HepG2 (cell line): ENCODE data around the gene RNU7-1. TPM values are rescaled to one million over a fixed set of nuclear protein-coding genes. Genes with fewer than 3 reads are reported as not detected.
A peak's percentile ranks its signal among the peaks of the same experiment; 100 is the strongest.

Source experiments
- AKAP8 ChIP-seq: sonication (generic); formaldehyde crosslinking; IDR thresholded peaks from 2 replicates; pipeline ENCODE4 v1.5.1; 2020; ENCODE audit warnings: mild to moderate bottlenecking, missing genetic modification reagents
- FOXK2 ChIP-seq: fragments of 450-650 bp; IDR thresholded peaks from 2 replicates; pipeline ENCODE4 v1.6.1; 2016
- GATAD1 ChIP-seq: IDR thresholded peaks from 2 replicates; pipeline ENCODE4 v1.6.1; 2016; ENCODE audit warnings: missing genetic modification reagents, missing compliant biosample characterization
- HMGA1 ChIP-seq: sonication (generic); formaldehyde crosslinking; conservative IDR thresholded peaks from 2 replicates; pipeline ENCODE4 v1.4.0; 2020; ENCODE audit warnings: missing genetic modification reagents
- HNF4A ChIP-seq: sonication (generic); formaldehyde crosslinking; IDR thresholded peaks from 2 replicates; pipeline ENCODE4 v1.4.0; 2020; ENCODE audit warnings: missing genetic modification reagents
- KDM5B ChIP-seq: sonication (generic); formaldehyde crosslinking; IDR thresholded peaks from 2 replicates; pipeline ENCODE4 v1.4.0; 2020; ENCODE audit warnings: missing genetic modification reagents, mild to moderate bottlenecking, borderline replicate concordance
- NFE2L2 ChIP-seq: fragments of 150-350 bp; IDR thresholded peaks from 2 replicates; pipeline ENCODE4 v1.6.1; 2014; ENCODE audit warnings: low read length
- NFYC ChIP-seq: IDR thresholded peaks from 2 replicates; pipeline ENCODE4 v1.6.1; 2016; ENCODE audit warnings: missing genetic modification reagents, missing compliant biosample characterization
- PLRG1 ChIP-seq: fragments of 450-650 bp; conservative IDR thresholded peaks from 2 replicates; pipeline ENCODE4 v1.6.1; 2016
- SALL2 ChIP-seq: sonication (generic); formaldehyde crosslinking; IDR thresholded peaks from 2 replicates; pipeline ENCODE4 v1.8.1; 2023; ENCODE audit warnings: mild to moderate bottlenecking, missing genetic modification reagents, inconsistent platforms
- SNAPC2 ChIP-seq: sonication (generic); formaldehyde crosslinking; IDR thresholded peaks from 2 replicates; pipeline ENCODE4 v1.8.1; 2022; ENCODE audit warnings: mild to moderate bottlenecking, missing genetic modification reagents
- SPEN ChIP-seq: sonication (generic); formaldehyde crosslinking; IDR thresholded peaks from 2 replicates; pipeline ENCODE4 v1.5.1; 2020; ENCODE audit warnings: low read depth, mild to moderate bottlenecking, missing genetic modification reagents
- SRF ChIP-seq: IDR thresholded peaks from 2 replicates; pipeline ENCODE4 v1.6.1; 2011; ENCODE audit warnings: mild to moderate bottlenecking, low read depth, low read length, moderate library complexity
- ZBTB7B ChIP-seq: sonication (generic); formaldehyde crosslinking; IDR thresholded peaks from 2 replicates; pipeline ENCODE4 v1.4.0; 2020; ENCODE audit warnings: missing genetic modification reagents
- ZC3H4 ChIP-seq: sonication (generic); formaldehyde crosslinking; IDR thresholded peaks from 2 replicates; pipeline ENCODE4 v1.4.0; 2020; ENCODE audit warnings: missing genetic modification reagents, borderline replicate concordance
- ZFP1 ChIP-seq: IDR thresholded peaks from 2 replicates; pipeline ENCODE4 v1.6.1; 2016
- ZFP90 ChIP-seq: sonication (generic); formaldehyde crosslinking; IDR thresholded peaks from 2 replicates; pipeline ENCODE4 v1.8.0; 2022; ENCODE audit warnings: missing genetic modification reagents, mild to moderate bottlenecking, inconsistent platforms, borderline replicate concordance
- ZNF138 ChIP-seq: sonication (generic); formaldehyde crosslinking; IDR thresholded peaks from 2 replicates; pipeline ENCODE4 v1.5.0; 2020; ENCODE audit warnings: mild to moderate bottlenecking, low read depth, missing genetic modification reagents
- ZNF333 ChIP-seq: sonication (generic); formaldehyde crosslinking; IDR thresholded peaks from 2 replicates; pipeline ENCODE4 v1.4.0; 2020; ENCODE audit warnings: mild to moderate bottlenecking, missing genetic modification reagents, borderline replicate concordance
- ZNF382 ChIP-seq: sonication (generic); formaldehyde crosslinking; IDR thresholded peaks from 2 replicates; pipeline ENCODE4 v1.5.0; 2020; ENCODE audit warnings: missing genetic modification reagents, mild to moderate bottlenecking, borderline replicate concordance
- ZNF556 ChIP-seq: sonication (generic); formaldehyde crosslinking; IDR thresholded peaks from 2 replicates; pipeline ENCODE4 v1.4.0; 2020; ENCODE audit warnings: mild to moderate bottlenecking, missing genetic modification reagents, borderline replicate concordance
- ZNF563 ChIP-seq: sonication (generic); formaldehyde crosslinking; IDR thresholded peaks from 2 replicates; pipeline ENCODE4 v1.8.0; 2022; ENCODE audit warnings: mild to moderate bottlenecking, moderate library complexity, missing genetic modification reagents
- ZNF652 ChIP-seq: IDR thresholded peaks from 2 replicates; pipeline ENCODE4 v1.6.1; 2016; ENCODE audit warnings: low read depth, borderline replicate concordance
- ZNF788 ChIP-seq: sonication (generic); formaldehyde crosslinking; IDR thresholded peaks from 2 replicates; pipeline ENCODE4 v1.5.0; 2020; ENCODE audit warnings: mild to moderate bottlenecking, missing genetic modification reagents, borderline replicate concordance
- polyA plus RNA-seq, 8 experiments: library from polyadenylated mRNA; depleted of rRNA in 3 of 8; stranded (reverse) in 7 of 8; unstranded in 1 of 8; fragments of >200 nt; fragmentation: Illumina TruSeq in 4 of 8; extraction: Trizol in 4 of 8; gene quantifications; 2 replicates each; pipeline versions ENCODE4 v1.2.1 to v1.2.3, GENCODE V29; 2011 to 2016; ENCODE audit warnings: low read depth in 4 of 8, missing spikeins in 1 of 8, mixed read lengths in 1 of 8; ENCODE audit not compliant: insufficient read depth in 1 of 8
- total RNA-seq, 5 experiments: library from RNA; depleted of rRNA; stranded (reverse); fragments of >200 nt; fragmentation: Illumina TruSeq; extraction: Trizol; gene quantifications; 2 replicates each; pipeline ENCODE4 v1.2.3, GENCODE V29; 2016; ENCODE audit warnings: low read depth in 1 of 5
- TF ChIP-seq, protein P1 (sequence below): fragments of 450-650 bp; IDR thresholded peaks from 2 replicates; pipeline ENCODE4 v1.6.1; 2017
- TF ChIP-seq, protein P2 (sequence below): sonication (generic); formaldehyde crosslinking; IDR thresholded peaks from 2 replicates; pipeline ENCODE4 v1.9.0; 2022; ENCODE audit warnings: low read depth, missing genetic modification reagents
- TF ChIP-seq, protein P3 (sequence below): sonication (generic); formaldehyde crosslinking; IDR thresholded peaks from 2 replicates; pipeline ENCODE4 v1.4.0; 2020; ENCODE audit warnings: missing genetic modification reagents, borderline replicate concordance

Gene RNU7-1
- total and polyA plus RNA-seq, 2 of the 13 experiments (the other 11 are each of a cell fraction or from before 2014, with no cell fraction given): not detected

DNA sequence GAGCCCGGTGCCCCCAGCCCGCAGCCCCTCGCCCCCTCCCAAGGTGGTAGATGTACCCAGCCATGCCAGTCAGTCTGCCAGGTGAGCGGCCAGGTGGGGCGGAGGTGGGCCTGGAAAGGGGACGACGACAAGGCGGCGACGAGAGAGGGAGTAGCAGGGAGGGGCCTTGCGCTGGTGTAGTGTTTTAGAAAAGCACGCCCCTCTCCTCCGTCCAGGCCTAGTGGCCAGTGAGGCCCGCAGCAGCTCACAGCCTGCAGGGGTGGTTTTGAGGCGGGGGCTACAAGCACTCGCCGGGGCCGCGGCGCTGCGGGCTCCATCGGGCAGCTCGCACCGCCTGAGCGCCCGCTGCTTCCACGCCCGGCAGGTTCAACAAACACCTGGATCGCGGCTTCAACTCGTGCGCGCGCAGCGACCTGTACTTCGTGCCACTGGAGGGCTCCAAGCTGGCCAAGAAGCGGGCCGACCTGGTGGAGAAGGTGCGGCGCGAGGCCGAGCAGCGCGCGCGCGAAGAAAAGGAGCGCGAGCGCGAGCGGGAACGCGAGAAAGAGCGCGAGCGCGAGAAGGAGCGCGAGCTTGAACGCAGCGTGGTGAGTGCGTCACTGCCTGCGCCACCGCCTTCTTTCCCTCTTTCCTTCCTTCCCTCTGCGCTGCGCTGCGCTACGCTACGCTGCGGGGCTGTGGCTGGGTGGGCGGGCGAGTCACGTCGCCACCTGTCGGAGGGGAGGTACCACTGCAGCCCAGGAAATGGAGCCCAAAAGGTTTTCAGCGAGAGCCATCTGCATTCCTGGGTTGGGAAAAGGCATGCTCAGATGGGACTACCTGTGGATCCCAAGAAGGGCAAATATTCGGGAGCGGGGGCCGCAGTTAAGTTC is 5.9 kb upstream of the RNU7-1 start (continued):
- TF ChIP-seq, protein P1, sequence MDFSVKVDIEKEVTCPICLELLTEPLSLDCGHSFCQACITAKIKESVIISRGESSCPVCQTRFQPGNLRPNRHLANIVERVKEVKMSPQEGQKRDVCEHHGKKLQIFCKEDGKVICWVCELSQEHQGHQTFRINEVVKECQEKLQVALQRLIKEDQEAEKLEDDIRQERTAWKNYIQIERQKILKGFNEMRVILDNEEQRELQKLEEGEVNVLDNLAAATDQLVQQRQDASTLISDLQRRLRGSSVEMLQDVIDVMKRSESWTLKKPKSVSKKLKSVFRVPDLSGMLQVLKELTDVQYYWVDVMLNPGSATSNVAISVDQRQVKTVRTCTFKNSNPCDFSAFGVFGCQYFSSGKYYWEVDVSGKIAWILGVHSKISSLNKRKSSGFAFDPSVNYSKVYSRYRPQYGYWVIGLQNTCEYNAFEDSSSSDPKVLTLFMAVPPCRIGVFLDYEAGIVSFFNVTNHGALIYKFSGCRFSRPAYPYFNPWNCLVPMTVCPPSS: no peak
- peak; percentile 98 for TF ChIP-seq SNAPC2 (CRISPR knock-in tag)
- peak; percentile 98 for TF ChIP-seq AKAP8 (CRISPR knock-in tag)
- TF ChIP-seq ZNF788 (CRISPR knock-in tag): peak; percentile 95; the same call in 1 of the 2 replicates
- TF ChIP-seq FOXK2: peak; percentile 7; the same call in 1 of the 2 replicates
- TF ChIP-seq NFE2L2: no peak
- TF ChIP-seq PLRG1: no peak
- TF ChIP-seq ZNF652: peak; percentile 59; the same call in 1 of the 2 replicates
- peak; percentile 80 for TF ChIP-seq SALL2
- TF ChIP-seq GATAD1 (CRISPR knock-in tag): peak; percentile 97
- no peak for TF ChIP-seq HMGA1 (CRISPR knock-in tag)
- peak; percentile 95 for TF ChIP-seq SPEN
- peak; percentile 54; the same call in 1 of the 2 replicates for TF ChIP-seq ZFP90 (CRISPR knock-in tag)
- no peak for TF ChIP-seq ZFP1 (CRISPR knock-in tag)
- TF ChIP-seq ZNF382 (CRISPR knock-in tag): no peak
- no peak for TF ChIP-seq ZC3H4 (CRISPR knock-in tag)
- no peak for TF ChIP-seq ZNF138
- TF ChIP-seq, protein P2, sequence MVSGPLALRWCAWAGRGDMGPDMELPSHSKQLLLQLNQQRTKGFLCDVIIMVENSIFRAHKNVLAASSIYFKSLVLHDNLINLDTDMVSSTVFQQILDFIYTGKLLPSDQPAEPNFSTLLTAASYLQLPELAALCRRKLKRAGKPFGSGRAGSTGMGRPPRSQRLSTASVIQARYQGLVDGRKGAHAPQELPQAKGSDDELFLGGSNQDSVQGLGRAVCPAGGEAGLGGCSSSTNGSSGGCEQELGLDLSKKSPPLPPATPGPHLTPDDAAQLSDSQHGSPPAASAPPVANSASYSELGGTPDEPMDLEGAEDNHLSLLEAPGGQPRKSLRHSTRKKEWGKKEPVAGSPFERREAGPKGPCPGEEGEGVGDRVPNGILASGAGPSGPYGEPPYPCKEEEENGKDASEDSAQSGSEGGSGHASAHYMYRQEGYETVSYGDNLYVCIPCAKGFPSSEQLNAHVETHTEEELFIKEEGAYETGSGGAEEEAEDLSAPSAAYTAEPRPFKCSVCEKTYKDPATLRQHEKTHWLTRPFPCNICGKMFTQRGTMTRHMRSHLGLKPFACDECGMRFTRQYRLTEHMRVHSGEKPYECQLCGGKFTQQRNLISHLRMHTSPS (CRISPR knock-in tag): no peak
- TF ChIP-seq HNF4A (CRISPR knock-in tag): no peak
- peak; percentile 49 for TF ChIP-seq NFYC (CRISPR knock-in tag)
- peak; percentile 82; the same call in 1 of the 2 replicates for TF ChIP-seq ZBTB7B
- TF ChIP-seq, protein P3, sequence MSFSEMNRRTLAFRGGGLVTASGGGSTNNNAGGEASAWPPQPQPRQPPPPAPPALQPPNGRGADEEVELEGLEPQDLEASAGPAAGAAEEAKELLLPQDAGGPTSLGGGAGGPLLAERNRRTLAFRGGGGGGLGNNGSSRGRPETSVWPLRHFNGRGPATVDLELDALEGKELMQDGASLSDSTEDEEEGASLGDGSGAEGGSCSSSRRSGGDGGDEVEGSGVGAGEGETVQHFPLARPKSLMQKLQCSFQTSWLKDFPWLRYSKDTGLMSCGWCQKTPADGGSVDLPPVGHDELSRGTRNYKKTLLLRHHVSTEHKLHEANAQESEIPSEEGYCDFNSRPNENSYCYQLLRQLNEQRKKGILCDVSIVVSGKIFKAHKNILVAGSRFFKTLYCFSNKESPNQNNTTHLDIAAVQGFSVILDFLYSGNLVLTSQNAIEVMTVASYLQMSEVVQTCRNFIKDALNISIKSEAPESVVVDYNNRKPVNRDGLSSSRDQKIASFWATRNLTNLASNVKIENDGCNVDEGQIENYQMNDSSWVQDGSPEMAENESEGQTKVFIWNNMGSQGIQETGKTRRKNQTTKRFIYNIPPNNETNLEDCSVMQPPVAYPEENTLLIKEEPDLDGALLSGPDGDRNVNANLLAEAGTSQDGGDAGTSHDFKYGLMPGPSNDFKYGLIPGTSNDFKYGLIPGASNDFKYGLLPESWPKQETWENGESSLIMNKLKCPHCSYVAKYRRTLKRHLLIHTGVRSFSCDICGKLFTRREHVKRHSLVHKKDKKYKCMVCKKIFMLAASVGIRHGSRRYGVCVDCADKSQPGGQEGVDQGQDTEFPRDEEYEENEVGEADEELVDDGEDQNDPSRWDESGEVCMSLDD (CRISPR knock-in tag): no peak
- peak; percentile 72; the same call in 1 of the 2 replicates for TF ChIP-seq ZNF556 (CRISPR knock-in tag)
- no peak for TF ChIP-seq SRF
- no peak for TF ChIP-seq ZNF333 (CRISPR knock-in tag)
- TF ChIP-seq ZNF563 (CRISPR knock-in tag): peak; percentile 86
- TF ChIP-seq KDM5B: peak; percentile 71; the same call in 1 of the 2 replicates
